NCI-H1092 treated with DMSO at 0.1 percent for 48 hours (cell line): ENCODE measurements around the gene FLAD1.
A peak's percentile ranks its signal among the peaks of the same experiment; 100 is the strongest.

Experiments
- DNase-seq: peaks from one replicate; lab custom pipeline; 2025; lab: John Stamatoyannopoulos, UW

Gene FLAD1

DNA sequence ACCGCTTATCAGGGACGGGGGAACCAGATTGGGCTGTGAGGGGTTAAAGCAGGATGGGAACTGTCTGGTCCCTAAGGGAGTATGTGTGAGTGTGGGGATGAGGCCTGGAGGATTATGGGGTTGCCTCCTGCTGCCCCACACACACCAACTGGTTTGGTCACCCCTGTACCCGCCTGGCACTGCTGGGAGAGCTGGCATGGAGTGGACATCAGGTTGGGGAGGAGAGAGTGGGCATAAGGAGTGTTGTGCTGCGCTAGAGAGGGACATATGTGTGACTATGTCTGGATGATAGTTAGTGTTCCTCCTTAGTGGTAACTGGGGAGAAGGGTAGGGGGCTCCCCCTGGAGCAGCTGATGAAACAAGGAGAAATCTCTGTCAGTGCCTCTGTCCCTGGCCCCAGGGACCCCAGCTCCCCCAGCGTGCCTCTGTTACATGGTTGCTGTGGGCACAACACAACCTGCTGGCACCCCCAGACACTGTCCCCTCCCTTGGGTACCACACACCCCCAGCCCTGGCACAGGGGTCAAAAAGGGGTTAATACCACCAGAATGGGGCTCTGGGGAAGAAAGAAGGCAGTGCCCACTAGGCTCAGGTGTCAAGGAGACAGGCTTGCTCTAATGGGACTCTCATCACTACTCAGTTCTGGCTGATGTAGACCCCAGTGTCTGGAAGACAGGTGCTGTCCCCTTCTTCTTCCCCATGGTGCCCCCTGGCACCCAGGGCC lies 21.4 kb downstream of the FLAD1 start:
- peak; percentile 15 for DNase-seq

DNA sequence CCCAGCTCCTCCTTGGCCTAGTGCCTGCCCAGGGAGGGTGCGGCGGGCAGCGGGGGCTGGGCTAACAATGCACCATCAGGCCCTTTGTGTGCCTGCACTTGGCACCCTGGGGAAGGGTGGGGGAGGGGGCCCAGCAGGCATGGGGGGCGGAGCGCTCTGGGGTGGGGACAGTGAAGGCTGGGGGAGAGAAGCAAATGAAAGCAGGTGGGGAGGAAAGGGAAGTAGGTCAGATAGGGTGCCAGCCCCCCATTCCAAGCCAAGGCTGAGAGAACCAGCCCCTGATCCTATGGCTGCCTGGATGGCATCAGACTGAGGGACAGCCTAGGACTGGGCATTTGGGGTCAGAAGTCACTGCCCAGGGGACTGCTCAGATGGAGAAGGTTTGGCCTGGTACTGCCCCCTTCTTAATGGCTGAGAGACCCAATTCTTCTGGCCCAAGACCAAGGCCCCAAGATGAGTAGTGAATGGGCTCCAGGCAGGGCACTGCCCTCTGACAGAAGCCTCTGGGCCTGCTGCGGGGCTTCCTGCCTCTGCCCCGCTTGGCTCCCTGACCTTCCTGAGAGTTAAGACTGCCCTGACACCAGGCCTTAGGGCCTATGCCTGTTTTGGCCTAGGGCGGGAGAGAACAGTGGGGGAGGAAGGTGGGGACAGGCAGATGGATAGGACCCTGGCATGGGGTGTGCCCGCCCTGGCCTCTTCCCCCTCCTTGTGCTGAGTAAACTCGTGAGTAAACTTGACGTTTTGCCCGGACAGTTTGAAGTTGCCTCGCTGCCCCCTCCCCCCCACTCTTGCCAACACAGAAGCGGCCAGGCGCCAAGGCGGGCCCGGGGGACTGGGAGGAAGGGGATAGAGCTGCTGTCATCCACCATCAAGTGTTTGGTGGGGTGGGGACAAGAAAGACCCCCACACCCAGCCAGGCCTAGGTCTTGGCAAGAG lies 22.2 kb downstream of the FLAD1 start:
- no peak for DNase-seq

DNA sequence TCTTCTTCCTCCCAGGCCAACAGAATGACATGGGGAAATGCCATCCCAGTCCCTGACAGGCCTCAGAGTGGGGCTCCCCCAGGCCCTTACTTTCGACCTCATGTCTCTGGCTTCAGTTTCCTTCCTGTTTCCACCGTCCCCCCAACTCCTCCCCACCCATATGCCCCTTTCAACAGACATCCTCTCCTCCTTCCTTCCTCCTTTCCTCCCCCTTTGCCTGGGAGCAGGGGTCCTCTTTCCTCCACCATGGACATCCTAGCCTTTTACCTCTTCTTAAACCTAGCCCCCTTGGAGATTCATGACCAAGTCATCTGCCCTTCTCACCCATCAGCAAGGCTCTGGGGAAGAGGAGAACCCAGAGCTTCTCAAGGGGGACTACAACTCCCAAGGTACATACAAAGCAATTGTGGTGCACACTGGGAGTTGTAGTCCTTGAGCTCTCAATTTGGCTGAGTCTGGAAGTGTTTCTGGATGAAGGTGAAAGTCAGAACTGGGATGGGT lies 23.5 kb downstream of the FLAD1 start:
- no peak for DNase-seq

DNA sequence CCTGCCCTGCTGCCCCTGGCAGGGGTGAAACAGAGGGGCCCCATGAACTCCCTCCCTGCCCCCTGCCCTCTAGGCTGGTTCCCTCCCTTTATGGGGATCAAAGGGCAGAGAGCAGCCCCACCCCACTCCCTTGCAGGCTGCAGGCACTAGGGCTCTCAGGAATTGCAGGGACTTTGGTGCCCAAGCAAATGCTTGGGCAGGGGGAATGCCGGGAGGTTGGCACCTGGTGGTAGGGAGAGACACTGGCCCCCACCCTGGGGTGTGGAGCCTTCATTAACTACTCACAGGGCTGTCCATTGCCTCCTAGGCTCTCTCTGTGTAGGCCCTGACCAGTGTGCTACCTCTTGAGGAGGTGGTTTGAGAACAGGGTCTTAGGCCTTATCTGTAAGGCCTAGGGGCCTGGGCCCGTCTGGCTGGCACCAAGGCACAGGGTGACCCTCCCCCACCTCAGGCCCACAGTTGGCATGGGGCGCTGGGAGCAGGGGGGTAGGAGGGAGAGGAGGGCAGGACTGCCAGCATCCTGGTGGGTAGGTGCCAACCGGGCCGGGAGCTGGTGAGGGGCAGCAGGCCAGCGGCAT lies 24.2 kb downstream of the FLAD1 start:
- DNase-seq = no peak

DNA sequence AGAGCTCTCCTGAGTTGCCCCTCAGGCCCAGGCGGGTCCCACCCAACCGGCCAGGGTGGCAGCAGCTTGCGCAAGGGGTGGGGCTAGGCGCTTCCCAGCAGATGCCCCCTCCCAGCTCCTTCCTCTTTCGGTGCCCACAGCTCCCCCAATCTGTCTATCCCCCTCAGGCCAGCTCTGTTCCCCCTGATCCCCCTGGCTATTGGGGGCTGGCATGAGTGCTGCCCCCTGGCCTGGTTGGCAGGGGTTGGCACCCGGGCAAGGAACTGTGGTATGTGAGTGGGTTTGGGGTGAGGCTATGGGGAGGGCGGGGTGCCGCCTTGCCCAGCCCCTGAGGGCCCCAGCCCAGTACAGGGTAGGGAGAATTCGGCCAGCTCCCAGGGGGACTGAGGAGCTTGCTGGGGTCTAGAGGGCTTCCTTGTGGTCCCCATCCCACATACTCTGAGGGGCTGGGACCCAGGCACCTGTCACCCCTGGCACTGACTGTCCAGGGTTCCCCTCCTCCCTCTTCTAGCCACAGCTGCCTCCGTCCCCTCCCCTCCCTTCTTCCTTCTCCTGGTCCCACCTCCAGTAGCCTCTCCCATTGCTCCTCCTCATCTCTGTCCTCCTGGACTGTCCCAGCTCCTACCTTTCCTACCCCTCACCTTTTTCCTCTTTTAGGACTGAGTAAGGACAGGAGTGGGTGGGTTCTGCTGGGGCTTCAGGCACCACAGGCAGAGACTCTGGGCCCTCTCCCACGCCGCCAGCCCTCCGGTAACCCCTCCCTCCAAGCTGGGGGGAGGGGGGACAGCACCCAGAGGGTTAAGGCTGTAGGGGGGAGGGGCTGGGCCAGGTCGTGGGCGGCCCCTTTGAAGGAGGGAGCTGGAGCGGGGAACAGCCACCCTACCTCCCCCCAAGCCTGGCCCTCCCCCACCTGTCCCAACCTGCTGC lies 25.1 kb downstream of the FLAD1 start:
- no peak for DNase-seq

DNA sequence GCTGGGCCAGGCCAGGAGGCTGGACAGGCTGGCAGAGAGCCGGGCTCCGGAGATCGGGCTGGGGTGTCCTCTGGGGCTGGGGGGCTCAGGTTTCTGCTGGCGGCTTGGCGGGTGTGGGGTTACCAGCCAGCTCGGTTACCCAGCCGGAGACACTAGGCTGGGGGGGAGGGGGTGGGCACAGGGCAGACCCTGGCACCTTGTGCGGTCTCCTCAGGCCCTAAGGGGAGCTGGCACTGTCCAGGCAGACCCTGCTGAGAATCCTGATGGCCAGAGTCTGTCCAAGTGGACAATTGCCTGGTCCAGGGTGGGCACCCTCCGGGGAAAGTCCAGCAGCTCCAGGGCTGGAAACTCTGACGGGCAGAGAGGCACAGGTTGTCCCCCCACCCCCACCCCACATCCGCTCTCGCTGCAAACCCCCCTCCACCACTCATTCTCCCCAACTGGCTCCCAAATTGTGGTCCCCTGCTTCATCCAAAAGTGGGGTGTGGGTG lies 26.1 kb downstream of the FLAD1 start:
- no peak for DNase-seq

DNA sequence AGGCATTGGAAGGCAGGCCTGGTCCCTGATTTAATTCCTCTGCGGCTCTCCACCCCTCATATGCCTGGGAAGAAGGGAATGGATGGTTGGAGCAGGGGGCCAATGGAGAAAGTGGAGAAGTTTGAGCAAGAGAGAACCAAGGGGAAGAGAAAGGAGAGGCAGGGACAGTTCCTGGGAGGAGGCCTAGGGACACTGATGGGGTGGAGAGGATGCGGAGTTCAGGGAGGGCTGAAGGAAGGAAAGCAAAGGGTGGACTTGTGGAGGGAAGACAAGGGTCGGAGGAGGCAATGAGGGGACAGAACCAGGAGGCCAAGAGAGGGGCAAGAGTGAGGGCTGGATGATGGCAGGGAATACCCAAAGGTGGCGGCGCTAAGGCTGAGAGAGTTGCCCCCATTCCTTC lies 26.6 kb downstream of the FLAD1 start:
- no peak for DNase-seq

DNA sequence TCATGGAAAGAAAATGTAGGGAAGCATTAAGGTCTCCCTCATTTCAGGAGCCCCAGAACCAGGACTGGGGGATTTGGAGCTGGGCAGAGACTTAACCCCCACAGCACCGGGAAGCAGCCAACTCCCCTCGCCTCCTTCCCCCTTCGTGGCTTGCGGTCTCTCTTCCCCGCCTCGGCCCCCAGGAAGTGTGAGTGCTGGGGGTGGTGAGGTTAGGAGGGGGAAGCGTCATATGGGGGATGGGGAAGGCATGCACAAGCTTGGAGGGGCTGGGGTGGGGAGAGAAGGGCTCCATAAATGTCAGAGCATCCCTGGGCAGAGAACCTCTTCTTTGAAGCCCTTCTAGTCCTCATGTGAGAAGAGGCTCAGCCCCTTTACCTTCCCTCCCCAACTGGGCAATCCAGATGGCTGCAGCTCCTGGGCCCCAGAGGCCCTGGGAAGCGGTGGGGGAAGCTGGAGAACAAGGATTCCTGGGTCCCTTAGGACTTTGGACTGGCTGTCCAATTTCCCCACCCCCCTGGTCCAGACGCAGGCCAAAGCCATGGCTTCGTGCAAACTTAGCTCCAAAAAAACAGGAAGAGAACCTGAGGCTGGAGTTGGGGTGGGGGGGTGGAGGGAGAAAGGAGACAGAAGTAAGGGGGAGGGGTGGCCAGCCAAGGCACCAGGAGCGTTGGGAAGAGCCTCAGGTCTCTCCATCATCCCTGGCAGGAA lies 27.2 kb downstream of the FLAD1 start:
- DNase-seq = no peak

DNA sequence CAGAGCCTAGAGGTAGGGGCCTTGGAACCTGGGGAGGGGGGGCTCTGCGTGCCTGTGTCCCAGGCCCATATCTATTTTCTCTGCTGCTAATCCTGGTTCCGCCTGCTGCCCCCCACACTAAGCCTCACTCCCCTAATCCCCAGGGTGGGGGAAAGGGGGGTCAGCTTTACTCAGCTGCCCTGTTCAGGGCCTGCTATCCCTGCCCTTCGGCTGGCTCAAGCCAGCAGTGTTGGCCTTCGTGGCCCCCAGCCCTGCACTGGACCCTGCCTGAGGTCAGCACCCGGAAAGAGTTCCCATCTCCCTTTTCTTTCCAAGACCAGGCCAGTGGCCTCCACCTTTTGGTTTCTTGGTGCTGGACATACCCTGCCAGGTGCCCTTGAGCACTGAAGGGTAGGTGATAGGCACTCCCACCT lies 27.9 kb downstream of the FLAD1 start:
- no peak for DNase-seq

DNA sequence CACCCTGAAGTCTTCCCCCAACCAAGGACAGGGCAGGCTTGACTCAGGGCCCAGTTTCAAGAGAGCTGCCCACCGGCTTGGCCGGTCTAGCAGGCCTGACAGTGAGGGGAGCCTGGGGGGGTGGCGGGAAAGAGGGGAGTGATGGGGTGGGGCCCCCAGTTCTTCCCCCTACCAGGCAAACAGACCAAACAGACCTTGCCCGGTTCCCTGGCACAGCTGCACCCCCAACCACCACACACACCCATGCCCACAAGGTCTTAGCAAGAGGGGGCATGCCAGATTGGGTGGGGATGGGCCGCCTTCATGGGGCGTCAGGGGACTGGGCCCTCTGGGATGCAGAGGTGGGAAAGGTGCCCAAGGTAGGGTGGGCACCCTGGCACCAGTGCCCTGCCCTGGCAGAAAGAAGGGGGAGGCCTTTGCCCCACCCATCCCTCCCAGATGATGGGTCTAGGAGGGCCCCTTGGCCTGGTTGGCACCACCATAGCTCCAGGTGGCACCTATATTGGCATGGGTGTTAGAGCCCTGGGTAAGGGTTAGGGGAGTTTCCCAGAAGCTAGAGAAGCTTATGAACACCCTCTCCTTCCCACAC lies 28.4 kb downstream of the FLAD1 start:
- no peak for DNase-seq

DNA sequence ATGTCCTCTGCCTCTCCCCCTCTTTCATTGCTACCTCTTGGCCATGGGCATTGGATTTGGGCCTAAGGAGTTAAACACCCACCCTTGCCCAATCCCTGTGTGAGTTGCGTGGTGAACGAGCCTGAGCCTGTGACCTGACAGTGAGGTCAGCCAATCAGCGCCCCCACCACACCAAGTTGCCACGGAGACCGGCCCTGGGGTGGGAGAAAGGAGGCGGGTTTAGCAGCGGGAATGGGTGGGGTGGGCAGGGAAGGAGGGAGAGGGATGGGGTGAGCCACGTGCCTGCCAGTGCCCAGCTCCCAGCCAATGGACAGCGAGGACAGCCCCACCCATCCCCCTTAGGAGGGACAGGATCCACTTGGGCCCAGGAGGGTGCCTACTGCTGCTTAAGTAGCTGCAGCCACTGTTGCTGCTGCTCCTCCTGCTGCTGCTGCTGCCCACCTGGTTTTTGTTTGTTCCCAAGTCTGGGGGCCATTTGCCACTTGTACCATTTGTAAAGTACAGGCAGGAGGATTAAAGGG lies 28.9 kb downstream of the FLAD1 start:
- DNase-seq = peak; percentile 70

DNA sequence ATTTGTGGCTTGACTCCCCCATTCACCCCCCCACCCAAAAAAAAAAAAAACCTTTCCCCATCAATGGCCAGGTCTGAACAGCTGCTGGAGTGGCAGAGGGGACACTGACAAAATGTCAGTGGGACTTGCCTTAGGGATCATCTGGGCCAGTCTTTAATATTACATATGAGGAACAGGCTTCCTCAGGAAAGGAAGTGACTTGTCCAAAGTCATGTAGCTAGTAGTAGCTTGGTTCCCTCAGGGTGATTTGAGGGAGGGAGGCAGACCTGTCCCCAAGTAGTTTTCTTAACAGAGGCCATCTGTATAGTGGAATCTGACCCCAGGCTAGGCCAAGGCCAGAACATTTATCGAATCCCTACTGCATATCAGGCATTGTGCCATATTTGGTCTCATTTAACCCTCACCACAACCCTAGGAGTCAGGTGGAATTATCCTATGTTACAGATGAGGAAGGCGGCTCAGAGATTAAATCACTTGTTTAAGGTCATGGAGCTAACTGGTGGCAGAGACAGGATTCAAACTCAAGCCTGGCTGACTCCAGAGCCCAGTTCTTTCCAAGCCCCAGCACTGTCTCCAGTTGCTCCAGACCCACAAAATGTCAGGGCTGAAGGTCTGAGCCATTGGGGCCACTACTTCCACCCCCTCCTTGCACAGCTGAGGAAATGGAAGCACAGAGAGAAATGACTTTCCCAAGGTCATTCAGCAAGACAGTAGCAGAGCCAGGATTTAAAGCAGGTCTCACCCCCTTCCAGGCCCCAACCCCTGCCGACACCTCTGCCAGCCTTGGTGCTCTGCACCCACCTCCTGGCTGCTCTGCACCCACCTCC lies 29.8 kb downstream of the FLAD1 start:
- DNase-seq = no peak

DNA sequence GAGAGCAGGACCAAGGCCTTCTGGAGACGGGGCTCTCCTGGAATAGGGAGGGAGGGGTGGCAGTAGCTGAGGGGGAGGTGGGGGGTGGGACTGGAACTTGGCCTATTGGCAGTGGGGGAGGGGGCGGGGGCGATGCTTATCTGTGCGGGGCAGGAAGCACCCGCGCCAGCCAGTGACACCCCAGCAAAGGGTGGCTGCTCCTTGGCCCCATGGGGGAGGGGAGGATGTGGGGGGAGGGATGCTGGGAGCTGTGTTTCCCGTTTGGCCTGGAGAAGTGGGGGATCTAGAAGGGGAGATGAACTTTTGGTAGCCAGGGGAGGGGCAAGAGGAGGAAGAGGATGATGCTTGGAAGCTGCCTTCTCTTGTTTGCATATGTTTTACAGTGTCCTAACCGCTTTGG lies 30.5 kb downstream of the FLAD1 start:
- DNase-seq = no peak

DNA sequence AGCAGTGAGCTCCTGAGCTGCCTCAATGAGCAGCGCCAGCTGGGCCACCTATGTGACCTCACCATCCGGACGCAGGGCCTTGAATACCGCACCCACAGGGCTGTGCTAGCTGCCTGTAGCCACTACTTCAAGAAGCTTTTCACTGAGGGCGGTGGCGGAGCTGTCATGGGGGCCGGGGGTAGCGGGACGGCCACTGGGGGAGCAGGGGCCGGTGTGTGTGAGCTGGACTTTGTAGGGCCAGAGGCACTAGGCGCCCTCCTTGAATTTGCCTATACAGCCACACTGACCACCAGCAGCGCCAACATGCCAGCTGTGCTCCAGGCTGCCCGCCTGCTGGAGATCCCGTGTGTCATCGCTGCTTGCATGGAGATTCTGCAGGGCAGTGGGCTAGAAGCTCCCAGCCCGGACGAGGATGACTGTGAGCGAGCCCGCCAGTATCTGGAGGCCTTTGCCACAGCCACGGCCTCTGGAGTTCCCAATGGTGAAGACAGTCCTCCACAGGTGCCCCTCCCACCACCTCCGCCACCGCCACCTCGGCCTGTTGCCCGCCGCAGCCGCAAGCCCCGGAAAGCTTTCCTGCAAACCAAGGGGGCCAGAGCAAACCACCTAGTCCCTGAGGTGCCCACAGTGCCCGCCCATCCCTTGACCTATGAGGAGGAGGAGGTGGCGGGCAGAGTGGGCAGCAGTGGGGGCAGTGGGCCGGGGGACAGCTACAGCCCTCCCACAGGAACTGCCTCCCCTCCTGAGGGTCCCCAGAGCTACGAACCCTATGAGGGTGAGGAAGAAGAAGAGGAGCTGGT lies 31.8 kb downstream of the FLAD1 start:
- no peak for DNase-seq

DNA sequence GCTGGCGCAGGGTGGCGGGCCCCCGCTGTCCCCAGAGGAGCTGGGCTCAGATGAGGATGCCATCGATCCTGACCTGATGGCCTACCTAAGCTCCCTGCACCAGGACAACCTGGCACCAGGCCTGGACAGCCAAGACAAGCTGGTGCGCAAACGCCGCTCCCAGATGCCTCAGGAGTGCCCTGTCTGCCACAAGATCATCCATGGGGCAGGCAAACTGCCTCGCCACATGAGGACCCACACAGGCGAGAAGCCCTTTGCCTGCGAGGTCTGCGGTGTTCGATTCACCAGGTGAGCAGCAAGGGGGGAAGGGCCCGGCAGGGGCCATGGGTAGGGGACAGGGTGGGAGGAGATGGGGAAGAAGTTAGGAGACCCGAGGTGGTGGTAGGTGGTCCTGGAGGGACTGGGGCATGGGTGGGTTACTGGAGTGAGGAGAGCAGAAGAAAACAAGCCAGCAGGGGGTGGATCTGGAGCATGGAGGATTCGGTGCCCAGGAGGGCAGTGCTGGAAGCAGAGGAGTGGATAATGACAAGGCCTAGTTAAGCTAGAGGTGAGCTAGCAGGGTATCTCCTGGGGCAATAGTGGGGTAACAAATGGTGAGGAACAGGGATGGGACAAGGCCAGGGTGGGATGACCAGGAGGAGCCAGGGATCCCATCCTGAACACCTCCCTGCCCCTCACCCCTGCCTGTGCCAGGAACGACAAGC lies 32.5 kb downstream of the FLAD1 start:
- no peak for DNase-seq

DNA sequence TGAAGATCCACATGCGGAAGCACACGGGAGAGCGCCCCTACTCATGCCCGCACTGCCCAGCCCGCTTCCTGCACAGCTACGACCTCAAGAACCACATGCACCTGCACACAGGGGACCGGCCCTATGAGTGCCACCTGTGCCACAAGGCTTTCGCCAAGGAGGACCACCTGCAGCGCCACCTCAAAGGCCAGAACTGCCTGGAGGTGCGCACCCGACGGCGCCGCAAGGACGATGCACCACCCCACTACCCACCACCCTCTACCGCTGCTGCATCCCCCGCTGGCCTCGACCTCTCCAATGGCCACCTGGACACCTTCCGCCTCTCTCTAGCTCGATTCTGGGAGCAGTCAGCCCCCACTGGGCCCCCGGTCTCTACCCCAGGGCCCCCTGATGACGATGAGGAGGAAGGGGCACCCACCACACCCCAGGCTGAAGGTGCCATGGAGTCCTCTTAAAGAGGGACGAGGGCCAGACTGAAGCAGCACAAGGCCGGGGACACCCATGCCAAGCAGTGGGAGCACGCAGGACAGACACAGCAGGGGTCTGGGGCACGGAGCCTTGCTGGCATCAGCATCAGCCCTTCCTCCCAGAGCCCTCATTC lies 33.2 kb downstream of the FLAD1 start:
- no peak for DNase-seq
